Endothelial cell of umbilical vein (primary cell): ENCODE data around the gene GPR153. TPM values are rescaled to one million over a fixed set of nuclear protein-coding genes. Genes with fewer than 3 reads are reported as not detected.

Source experiments
- BruUV-seq: library from RNA; stranded (reverse); fragments of 400-500 nt; replicated peaks from 2 replicates; lab custom pipeline; 2021; lab: Mats Ljungman, UMichigan
- CTCF ChIA-PET: fragments of 300-600, 350-600 bp; sonication (Branson Sonifier 250); formaldehyde crosslinking; loops from one replicate; lab custom pipeline; 2021; ENCODE audit warnings: antibody characterized with exemption, inconsistent platforms; lab: Charles Lee
- POLR2A ChIA-PET: fragments of 300-600, 350-600 bp; sonication (Branson Sonifier 250); formaldehyde crosslinking; loops from one replicate; lab custom pipeline; 2021; ENCODE audit warnings: antibody characterized with exemption, inconsistent platforms; lab: Charles Lee
- DNase-seq: peaks from one replicate; pipeline ENCODE4 v3.0.0-alpha.2; 2011; ENCODE audit warnings: low read depth, low spot score
- FAIRE-seq: peaks from 2 replicates; lab custom pipeline; 2011; peaks lifted over from hg19 to GRCh38; lab: Jason Lieb, UNC
- H2AFZ ChIP-seq: 2 replicates; pipeline ENCODE4 v1.6.0; 2012; ENCODE audit warnings: low read depth, low read length, control low read depth, inconsistent platforms
- H3K27ac ChIP-seq: 2 replicates; pipeline ENCODE4 v1.5.1; 2011; ENCODE audit warnings: low read depth, mild to moderate bottlenecking, control low read depth, low read length, moderate library complexity; ENCODE audit not compliant: insufficient read depth
- H3K27me3 ChIP-seq, 2 experiments: 2 replicates each; pipeline versions ENCODE4 v1.6.0 to v1.6.1; 2011; ENCODE audit warnings: low read length in 2 of 2, mixed read lengths in 1 of 2; ENCODE audit not compliant: control insufficient read depth in 2 of 2, insufficient read depth in 2 of 2
- H3K36me3 ChIP-seq, 2 experiments: 2 replicates in 1 of 2; 3 replicates in 1 of 2; pipeline ENCODE4 v1.5.1; 2011; ENCODE audit warnings: low read length in 2 of 2, mild to moderate bottlenecking in 1 of 2, moderate library complexity in 1 of 2; ENCODE audit not compliant: control insufficient read depth in 2 of 2, insufficient read depth in 2 of 2; ENCODE audit errors: extremely low read depth in 1 of 2
- H3K4me1 ChIP-seq: 3 replicates; pipeline ENCODE4 v1.5.1; 2011; ENCODE audit warnings: mild to moderate bottlenecking, low read length; ENCODE audit not compliant: control insufficient read depth, insufficient read depth; ENCODE audit errors: extremely low read depth
- H3K4me2 ChIP-seq: 2 replicates; pipeline ENCODE4 v1.6.1; 2011; ENCODE audit warnings: low read length, control low read depth, mixed read lengths; ENCODE audit not compliant: insufficient read depth
- H3K4me3 ChIP-seq, 3 experiments: fragments of 200-600 bp in 1 of 3; sonication (generic), shearing (Covaris generic) in 1 of 3; replicated peaks in 1 of 3; 2 replicates each; pipeline ENCODE4 v1.5.1; 2011 to 2016; ENCODE audit warnings: control low read depth in 3 of 3, low read length in 3 of 3, mild to moderate bottlenecking in 2 of 3, inconsistent platforms in 1 of 3, low read depth in 1 of 3, moderate library complexity in 1 of 3; ENCODE audit not compliant: insufficient read depth in 1 of 3
- H3K79me2 ChIP-seq: 2 replicates; pipeline ENCODE4 v1.6.0; 2012; ENCODE audit warnings: low read length, inconsistent platforms; ENCODE audit not compliant: control insufficient read depth, insufficient read depth
- H3K9ac ChIP-seq: replicated peaks from 2 replicates; pipeline ENCODE3; 2011; ENCODE audit warnings: low read length, control low read depth; ENCODE audit not compliant: insufficient read depth; ENCODE audit errors: extremely low read depth
- H3K9me1 ChIP-seq: replicated peaks from 3 replicates; pipeline ENCODE4 v1.6.0; 2011; ENCODE audit warnings: mild to moderate bottlenecking, low read length; ENCODE audit not compliant: control insufficient read depth, insufficient read depth; ENCODE audit errors: extremely low read depth
- H3K9me3 ChIP-seq: replicated peaks from 2 replicates; pipeline ENCODE4 v1.5.1; 2012; ENCODE audit warnings: low read length, inconsistent platforms; ENCODE audit not compliant: control insufficient read depth, insufficient read depth
- H4K20me1 ChIP-seq: replicated peaks from 2 replicates; pipeline ENCODE3; 2011; ENCODE audit warnings: mild to moderate bottlenecking, low read length; ENCODE audit not compliant: control insufficient read depth, insufficient read depth; ENCODE audit errors: extremely low read depth
- CTCF ChIP-seq, 2 donors: IDR thresholded peaks; 1 replicate in 1 of 2; 2 replicates in 1 of 2; pipeline ENCODE4 v1.5.1; 2011; ENCODE audit warnings: low read length in 2 of 2, mild to moderate bottlenecking in 2 of 2, moderate library complexity in 2 of 2, control low read depth in 1 of 2, inconsistent platforms in 1 of 2, low read depth in 1 of 2; ENCODE audit not compliant: insufficient read depth in 1 of 2; ENCODE audit errors: extremely low read depth in 1 of 2
- EZH2 ChIP-seq: IDR thresholded peaks from 2 replicates; pipeline ENCODE4 v1.6.1; 2012; ENCODE audit warnings: borderline replicate concordance, low read depth, mild to moderate bottlenecking, moderate library complexity, low read length, inconsistent platforms; ENCODE audit not compliant: severe bottlenecking
- FOS ChIP-seq: IDR thresholded peaks from 2 replicates; pipeline ENCODE4 v1.6.1; 2011; ENCODE audit warnings: mild to moderate bottlenecking, low read length, moderate library complexity, borderline replicate concordance; ENCODE audit not compliant: insufficient read depth
- GATA2 ChIP-seq: IDR thresholded peaks from 2 replicates; pipeline ENCODE4 v1.7.0; 2011; ENCODE audit warnings: low read depth, mild to moderate bottlenecking, moderate library complexity, mixed read lengths, low read length; ENCODE audit not compliant: insufficient read length, insufficient read depth
- JUN ChIP-seq: IDR thresholded peaks from 2 replicates; pipeline ENCODE4 v1.6.1; 2011; ENCODE audit warnings: borderline replicate concordance, low read depth; ENCODE audit not compliant: insufficient read length, insufficient read depth
- MAX ChIP-seq: IDR thresholded peaks from 2 replicates; pipeline ENCODE4 v1.6.1; 2011; ENCODE audit not compliant: insufficient read depth, insufficient read length
- MYC ChIP-seq: IDR thresholded peaks from one replicate; pipeline ENCODE4 v1.6.1; 2011; ENCODE audit warnings: mild to moderate bottlenecking, low read depth, low read length
- POLR2A ChIP-seq: IDR thresholded peaks from 2 replicates; pipeline ENCODE4 v1.6.1; 2012; ENCODE audit warnings: low read depth, mild to moderate bottlenecking, control low read depth, low read length
- POLR2AphosphoS5 ChIP-seq: IDR thresholded peaks from 2 replicates; pipeline ENCODE4 v1.6.1; 2012; ENCODE audit warnings: low read depth, mild to moderate bottlenecking, control low read depth, low read length, moderate library complexity; ENCODE audit not compliant: insufficient read depth
- dilution Hi-C: fragments of 300-500 bp; cut with MboI; formaldehyde crosslinking; loops from one replicate; pipeline ENCODE4 v1.15.0; 2019; ENCODE audit warnings: low sequenced_read_pairs; ENCODE audit not compliant: extremely low pct_ligation_motif_present
- intact Hi-C: fragments of 100-400 bp; cut with micrococcal nuclease; formaldehyde crosslinking; loops from one replicate; pipeline ENCODE4 v1.10.0; 2022
- polyA plus RNA-seq, 4 experiments: library from polyadenylated mRNA; depleted of rRNA in 3 of 4; stranded (reverse) in 3 of 4; unstranded in 1 of 4; fragments of >200 nt; gene quantifications; 2 replicates each; pipeline versions ENCODE4 v1.2.1 to v1.2.3, GENCODE V29; 2011 to 2012; ENCODE audit warnings: missing spikeins in 1 of 4
- total RNA-seq: library from RNA; stranded (reverse); gene quantifications from 2 replicates; pipeline ENCODE4 v1.2.3, GENCODE V29; 2021

GPR153 gene
- total and polyA plus RNA-seq, 2 donors (not counting 3 experiments of a cell fraction or from before 2014, with no cell fraction given) = 3.1 to 3.9 TPM

GRCh38 chr1:6294080-6294889, 33.4 kb upstream of the GPR153 start:
- Histone ChIP-seq H3K79me2 (no peaks in the 10 kb centered on the region), H2AFZ (no peak overlapping the region), H3K4me1 (no peaks in the 10 kb centered on the region), H3K27me3 (no peaks in the 10 kb centered on the region), H3K9ac (no peak overlapping the region), H3K9me3 (no peaks in the 10 kb centered on the region), H4K20me1 (no peaks in the 10 kb centered on the region), H3K9me1 (no peaks in the 10 kb centered on the region), H3K4me3 (no peak overlapping the region), H3K4me2 (no peak overlapping the region), H3K27ac (no peak overlapping the region), H3K36me3 (no peaks in the 10 kb centered on the region)
- DNase-seq (no peak), FAIRE-seq (no peak)
- dilution Hi-C loops (no loop called here), intact Hi-C loops (no loop called here)
- CTCF ChIA-PET = interaction anchor here (0.7 kb wide), 1 partner anchor 22 kb away, joined by 3 read pairs; no protein-coding TSS in a partner anchor
- BruUV-seq = no TSS peak
- no peak for TF ChIP-seq POLR2A
- TF ChIP-seq MAX = no peak
- no peak for TF ChIP-seq POLR2AphosphoS5
- no peak for TF ChIP-seq GATA2
- TF ChIP-seq CTCF (IDR thresholded peaks at IDR 0.05; ENCODE audit: extremely low read depth in 1 of 2, insufficient read depth in 1 of 2, low read depth in 1 of 2, low read length in 2 of 2) = no peak
- TF ChIP-seq FOS = no peak
- TF ChIP-seq MYC = no peak
- TF ChIP-seq JUN = no peak
- TF ChIP-seq EZH2 = no peak
- POLR2A ChIA-PET = no interaction called here
